ENCODE data around the gene MYH9.

MYH9 gene

GRCh38 chr22:36366291-36366708 lies 21.5 kb downstream of the MYH9 start:
- DNase-seq = no peak

DNA sequence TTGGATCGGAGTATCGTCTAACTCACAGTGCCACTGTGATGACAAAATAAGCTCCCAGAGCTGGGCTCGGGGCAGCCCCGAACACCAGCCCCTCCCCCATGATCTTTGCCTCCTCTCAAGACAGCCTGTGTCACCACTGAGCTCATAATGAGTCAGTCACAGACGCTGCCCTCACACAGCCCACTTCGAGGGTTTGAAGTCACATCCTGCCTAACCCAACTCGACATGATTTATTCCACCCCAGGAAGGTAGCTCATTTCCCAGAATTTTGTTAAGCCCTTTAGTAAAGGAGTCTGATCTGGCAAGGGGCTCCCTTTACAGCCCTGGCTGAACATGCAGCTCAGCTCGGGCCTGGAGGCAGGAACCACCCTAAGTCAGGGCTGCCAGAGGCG lies 22.8 kb downstream of the MYH9 start:
- peak; percentile 85 for DNase-seq

DNA sequence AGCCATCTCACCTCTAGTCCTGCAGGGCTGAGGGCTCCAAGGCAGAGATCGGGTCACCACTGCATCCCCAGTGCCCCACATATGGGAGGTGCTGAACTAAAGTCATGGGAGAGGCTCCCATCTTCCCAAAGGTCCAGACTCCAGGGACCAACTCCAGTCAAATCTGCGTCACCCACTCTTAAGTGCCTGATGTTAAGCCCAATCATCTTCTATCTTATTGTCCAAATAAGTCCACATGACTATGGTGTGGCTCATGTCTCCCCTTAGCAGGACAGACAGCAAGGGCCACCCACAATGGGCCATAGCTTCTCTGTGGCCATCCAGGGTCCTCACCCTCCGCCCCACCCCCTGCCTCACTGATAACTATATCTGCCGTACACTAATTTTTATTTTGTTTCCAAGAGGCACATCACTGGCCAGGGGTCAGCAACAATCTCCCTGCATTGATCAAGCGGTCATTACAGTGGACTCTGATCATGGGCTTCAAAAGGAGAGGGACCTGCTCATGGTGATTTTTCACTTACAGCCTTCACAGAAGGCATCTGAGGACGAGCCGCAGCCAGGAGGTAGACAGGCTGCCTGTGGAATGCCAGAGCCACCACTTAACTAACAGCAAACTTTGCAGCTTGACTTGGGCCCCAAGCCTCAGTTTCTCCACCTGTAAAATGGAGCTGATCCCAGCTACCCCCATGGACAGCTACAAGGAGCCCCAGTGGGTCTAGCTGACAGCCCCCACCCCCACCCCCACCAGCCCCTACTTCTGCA lies 23.3 kb downstream of the MYH9 start:
- DNase-seq = no peak

GRCh38 chr22:36363349-36363981 lies 24.3 kb downstream of the MYH9 start:
- no peak for DNase-seq

DNA sequence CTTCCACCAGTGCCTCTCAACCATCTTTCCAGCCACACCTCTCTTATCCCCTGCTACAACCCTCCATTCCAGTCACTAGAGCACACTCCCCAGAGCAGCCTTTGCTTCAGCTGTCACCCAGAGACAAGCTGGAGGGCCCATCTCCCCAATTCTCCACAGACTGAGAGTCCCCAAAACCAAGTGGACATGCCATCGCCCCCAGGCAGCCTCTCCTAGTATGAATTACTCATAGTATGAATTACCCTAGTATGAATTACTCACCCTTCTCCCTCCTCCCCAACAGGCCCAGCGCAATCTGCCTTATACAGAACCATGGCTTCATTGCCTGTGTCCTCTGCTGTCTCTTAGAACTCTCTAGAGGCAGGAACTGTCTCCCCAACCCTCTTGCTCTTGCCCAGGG lies 24.8 kb downstream of the MYH9 start:
- DNase-seq = peak; percentile 56

DNA sequence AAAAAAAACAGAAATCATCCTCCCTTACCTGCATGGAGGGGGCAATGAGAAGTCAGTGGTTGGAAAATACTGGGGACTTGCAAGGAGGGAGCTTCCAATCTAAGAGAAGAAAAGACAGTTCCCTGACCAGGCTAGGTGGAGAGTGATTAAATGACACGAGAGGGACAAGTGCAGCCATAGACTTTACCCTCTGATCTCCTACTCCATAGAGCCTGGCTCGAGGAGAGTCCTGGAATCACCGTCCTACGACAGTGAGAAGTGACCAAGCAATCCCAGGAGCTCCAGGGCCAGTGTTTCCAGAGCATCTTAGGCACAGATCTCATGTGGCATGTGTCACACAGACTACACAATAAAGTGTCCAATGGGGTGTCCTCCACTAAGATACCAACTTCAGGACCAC lies 25.7 kb downstream of the MYH9 start:
- no peak for DNase-seq

GRCh38 chr22:36360871-36361383 lies 26.8 kb downstream of the MYH9 start:
- DNase-seq = no peak

- no peak for DNase-seq
Observed at GRCh38 chr22:36360011-36360410, 27.8 kb downstream of the MYH9 start.

DNA sequence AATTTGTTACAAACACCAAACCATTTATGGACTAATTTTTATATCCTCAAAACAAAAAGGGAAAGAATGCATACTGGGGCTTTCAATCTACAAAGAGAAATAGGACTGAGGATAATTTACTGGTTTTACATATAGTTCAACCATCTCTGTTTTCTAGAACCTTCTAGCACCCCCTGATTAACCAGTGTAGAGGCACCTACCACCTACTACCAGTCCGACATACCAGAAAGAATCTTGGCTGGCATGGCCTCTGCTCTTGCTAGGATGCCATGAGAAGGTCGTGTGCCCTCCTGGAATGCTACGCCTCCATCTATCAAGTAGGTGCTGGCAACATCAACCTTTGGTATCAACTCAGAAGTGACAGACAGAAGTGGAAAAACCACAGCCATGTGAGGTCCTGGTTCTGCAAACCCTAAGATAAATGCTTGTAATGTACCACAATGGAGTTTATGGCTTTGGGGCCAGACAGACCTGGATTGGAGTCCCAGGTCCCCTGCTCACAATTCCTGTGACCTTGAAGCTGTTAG lies 28.2 kb downstream of the MYH9 start:
- no peak for DNase-seq

- no peak for DNase-seq
Observed at GRCh38 chr22:36358533-36359469, 29.0 kb downstream of the MYH9 start.

DNA sequence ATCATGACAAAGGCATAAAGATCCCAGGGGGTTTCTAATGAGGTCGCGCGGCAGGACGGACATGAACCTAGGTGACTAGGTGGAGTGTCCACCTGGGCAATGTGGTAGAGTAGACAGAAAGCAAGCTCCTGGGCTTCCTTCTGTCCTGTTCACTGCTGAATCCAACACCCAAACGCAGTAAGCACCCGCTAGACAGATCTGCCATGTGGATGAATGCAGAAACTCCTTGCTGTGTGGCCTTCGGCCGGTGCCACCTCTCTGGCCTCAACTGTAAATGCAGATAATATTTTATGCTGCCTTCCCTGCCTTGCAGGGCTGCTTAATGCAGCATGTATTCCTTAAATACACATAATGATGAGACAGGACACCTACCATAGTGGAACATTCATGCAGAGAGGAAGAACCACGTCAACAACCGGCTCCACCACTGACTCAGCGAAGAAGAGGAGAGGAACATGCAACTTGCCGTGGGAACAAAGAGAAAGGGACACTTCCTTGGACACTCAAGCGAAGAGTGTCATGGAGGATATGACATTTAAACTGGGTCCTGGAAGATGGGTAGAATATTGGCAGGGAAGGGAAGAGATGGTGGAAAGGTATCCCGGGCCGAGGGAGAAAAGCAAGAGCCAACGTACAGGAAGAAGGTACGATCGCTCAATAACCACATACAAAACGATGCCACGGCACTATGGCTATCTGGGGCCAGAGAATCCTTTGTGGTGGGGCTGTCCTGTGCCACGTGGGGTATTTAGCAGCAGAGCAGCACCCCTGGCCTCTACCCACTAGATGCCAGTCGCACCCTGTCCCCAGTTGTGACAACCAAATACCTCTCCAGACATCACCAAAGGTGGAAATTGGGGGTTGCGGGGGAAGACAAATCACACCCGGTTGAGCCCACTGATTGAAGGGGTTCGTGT lies 30.8 kb downstream of the MYH9 start:
- peak; percentile 45 for DNase-seq

DNA sequence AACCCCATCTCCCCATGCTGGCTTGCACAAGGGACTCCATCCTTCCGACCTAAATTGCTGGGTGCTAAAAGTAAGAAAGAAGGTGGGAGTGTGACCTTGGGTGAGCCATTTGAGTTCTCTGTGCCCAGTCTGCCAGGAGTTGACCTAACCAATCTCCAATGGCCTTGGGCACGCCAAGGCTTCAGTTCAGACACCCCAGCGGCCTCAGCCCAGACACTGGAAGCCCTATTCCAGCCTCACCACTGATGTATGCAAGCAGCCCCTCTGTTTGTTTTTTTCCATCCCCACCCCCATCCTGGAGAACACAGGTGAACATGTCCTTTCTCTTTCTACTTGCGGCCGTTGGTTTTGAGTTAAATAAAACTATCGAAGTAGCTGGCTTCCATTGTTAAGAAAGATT lies 31.9 kb downstream of the MYH9 start:
- no peak for DNase-seq

DNA sequence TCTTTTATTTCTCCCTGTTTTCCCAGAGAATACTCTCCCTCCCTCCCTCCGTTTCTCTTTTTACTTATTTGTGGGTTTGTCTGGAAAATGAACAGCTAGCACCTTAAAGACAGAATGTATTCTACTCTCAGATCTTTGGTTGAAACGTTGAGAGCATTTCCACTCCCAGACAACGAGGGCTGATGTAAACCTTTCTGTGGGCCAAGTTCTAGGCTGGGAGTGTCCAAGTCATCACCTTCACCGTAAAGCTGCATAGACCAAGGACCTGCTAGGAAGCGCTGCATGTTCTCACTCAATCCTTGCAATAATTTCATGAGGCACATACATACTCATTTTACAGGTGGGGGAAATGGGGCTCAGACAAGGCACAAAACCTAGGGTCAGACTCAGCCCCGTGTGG lies 32.4 kb downstream of the MYH9 start:
- DNase-seq = no peak

DNA sequence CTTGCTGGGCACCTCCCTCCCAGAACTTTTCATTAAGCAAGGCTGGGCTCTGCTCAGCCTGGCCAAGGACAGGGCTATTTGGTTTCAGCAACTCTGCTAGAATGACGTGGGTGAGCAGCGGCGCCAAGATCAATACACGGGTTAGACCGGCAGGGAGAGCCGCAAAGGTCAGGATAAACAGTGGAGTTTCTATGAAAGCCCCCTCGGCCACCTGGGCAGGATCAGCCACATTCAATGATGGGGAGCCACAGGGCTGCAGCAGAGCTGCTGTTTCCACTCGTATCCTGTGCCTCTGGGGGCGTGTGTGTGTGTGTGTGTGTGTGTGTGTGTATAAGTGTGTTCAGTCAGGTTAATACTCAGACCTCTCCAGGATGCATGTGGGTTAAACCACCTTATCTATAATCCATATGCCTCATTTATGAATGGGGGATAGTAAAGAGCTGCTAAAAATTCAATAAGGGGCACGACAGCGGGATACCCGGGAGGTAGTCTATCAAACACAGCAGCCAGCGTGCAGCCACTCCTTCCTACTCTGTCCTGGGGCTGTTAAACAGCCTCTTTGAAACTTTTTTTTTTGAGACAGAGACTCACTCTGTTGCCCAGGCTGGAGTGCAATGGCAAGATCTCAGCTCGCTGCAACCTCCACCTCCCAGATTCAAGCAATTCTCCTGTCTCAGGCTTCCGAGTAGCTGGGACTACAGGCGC lies 34.8 kb downstream of the MYH9 start:
- peak; percentile 56 for DNase-seq

- no peak for DNase-seq
Observed at GRCh38 chr22:36351921-36352802, 35.6 kb downstream of the MYH9 start.

GRCh38 chr22:36350751-36351594 lies 36.8 kb downstream of the MYH9 start:
- DNase-seq = no peak

- no peak for DNase-seq
Observed at GRCh38 chr22:36349726-36350125, 38.0 kb downstream of the MYH9 start.

DNA sequence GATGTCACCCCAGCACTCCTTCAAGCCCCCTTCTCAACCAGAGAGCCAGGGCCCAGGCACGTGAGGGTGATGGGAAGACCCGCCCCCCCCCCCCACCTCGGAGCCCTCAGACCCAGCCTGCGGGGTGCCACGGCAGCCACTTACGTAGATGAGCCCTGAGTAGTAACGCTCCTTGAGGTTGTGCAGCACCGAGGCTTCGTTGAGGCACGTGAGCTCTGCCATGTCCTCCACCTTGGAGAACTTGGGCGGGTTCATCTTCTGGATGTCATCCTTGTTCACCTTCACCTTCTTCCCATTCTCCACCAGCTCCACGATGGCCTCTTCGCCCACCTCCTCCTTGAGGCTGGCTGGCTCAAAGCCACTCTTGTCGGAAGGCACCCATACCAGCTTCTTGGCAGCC lies 39.0 kb downstream of the MYH9 start:
- DNase-seq = no peak

DNA sequence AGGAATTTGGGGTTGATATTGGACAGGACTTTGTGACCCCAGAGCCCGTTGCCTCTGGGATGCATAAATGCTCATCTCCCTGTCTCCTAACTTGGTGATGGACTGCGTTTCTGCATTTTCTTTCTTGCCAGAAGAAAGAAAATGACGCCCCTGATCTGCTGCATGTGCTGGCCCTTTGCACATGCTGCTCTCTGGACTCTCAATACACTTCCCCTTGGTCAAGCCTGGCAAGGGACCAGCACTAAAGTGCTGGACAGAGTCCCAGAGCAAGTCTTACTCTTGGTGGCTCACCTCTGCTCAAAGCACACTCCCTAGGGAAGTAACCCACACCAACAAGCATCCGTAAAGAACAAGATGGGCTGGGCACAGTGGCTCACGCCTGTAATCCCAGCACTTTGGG lies 40.7 kb downstream of the MYH9 start:
- DNase-seq = no peak
